GM12878 (cell line): Measurements from ENCODE around the gene CEP78. TPM values are rescaled to one million over a fixed set of nuclear protein-coding genes. Genes with fewer than 3 reads are reported as not detected.

Experiments
- ATAC-seq: fragments of 200-7000 bp; cut with Tn5 transposase; 3 replicates; pipeline ENCODE4 v1.9.1; 2020; ENCODE audit warnings: mild to moderate bottlenecking, moderate library complexity
- BruUV-seq: library from RNA; stranded (reverse); fragments of 400-500 nt; replicated peaks from 2 replicates; lab custom pipeline; 2021; lab: Mats Ljungman, UMichigan
- CTCF ChIA-PET: fragments of 300-600 bp; sonication (Branson Sonifier 250); formaldehyde crosslinking; extraction: SDS; loops from one replicate; lab custom pipeline; 2021; ENCODE audit warnings: inconsistent platforms; lab: Yijun Ruan, JAX
- POLR2A ChIA-PET: fragments of 350-600 bp; formaldehyde crosslinking; extraction: SDS; loops from one replicate; lab custom pipeline; 2021; ENCODE audit warnings: inconsistent platforms; lab: Charles Lee
- RAD21 ChIA-PET: fragments of 300-600 bp; sonication (Branson Sonifier 250); formaldehyde crosslinking; loops from one replicate; lab custom pipeline; 2023; ENCODE audit warnings: antibody characterized with exemption; ENCODE audit not compliant: unreplicated experiment; lab: Charles Lee
- SMC1A ChIA-PET: fragments of 300-600 bp; sonication (Branson Sonifier 250); formaldehyde crosslinking; loops from one replicate; lab custom pipeline; 2023; ENCODE audit not compliant: unreplicated experiment, uncharacterized antibody; lab: Charles Lee
- DNase-seq: peaks from one replicate; pipeline ENCODE4 v3.0.0-alpha.2; 2011; ENCODE audit warnings: low read depth, low spot score
- FAIRE-seq: peaks from 3 replicates; lab custom pipeline; 2011; peaks lifted over from hg19 to GRCh38; lab: Jason Lieb, UNC
- H2AFZ ChIP-seq: 2 replicates; pipeline ENCODE4 v1.6.0; 2011; ENCODE audit warnings: low read depth, low read length, control low read depth; ENCODE audit not compliant: control insufficient read depth
- H3K27ac ChIP-seq: 2 replicates; pipeline ENCODE4 v1.5.1; 2011; ENCODE audit warnings: control low read depth; ENCODE audit not compliant: control insufficient read depth, insufficient read depth
- H3K27me3 ChIP-seq, 2 experiments: replicated peaks in 1 of 2; 2 replicates each; pipeline versions ENCODE4 v1.6.0 to v1.6.1; 2011; ENCODE audit warnings: low read length in 1 of 2; ENCODE audit not compliant: control insufficient read depth in 2 of 2, insufficient read depth in 2 of 2
- H3K36me3 ChIP-seq, 2 experiments: 2 replicates each; pipeline ENCODE4 v1.5.1; 2011; ENCODE audit warnings: low read length in 1 of 2; ENCODE audit not compliant: control insufficient read depth in 2 of 2, insufficient read depth in 2 of 2
- H3K4me1 ChIP-seq: 2 replicates; pipeline ENCODE4 v1.6.1; 2011; ENCODE audit warnings: mild to moderate bottlenecking, low read length, moderate library complexity, mixed read lengths; ENCODE audit not compliant: control insufficient read depth, insufficient read depth
- H3K4me2 ChIP-seq: 2 replicates; pipeline ENCODE4 v1.6.0; 2011; ENCODE audit warnings: control low read depth; ENCODE audit not compliant: control insufficient read depth, insufficient read depth
- H3K4me3 ChIP-seq: fragments of 200-600 bp; sonication (generic); 2 replicates; pipeline ENCODE4 v1.5.1; 2016
- H3K79me2 ChIP-seq: 2 replicates; pipeline ENCODE4 v1.6.0; 2011; ENCODE audit warnings: low read length; ENCODE audit not compliant: control insufficient read depth, insufficient read depth
- H3K9ac ChIP-seq: 2 replicates; pipeline ENCODE4 v1.8.0; 2011; ENCODE audit warnings: low read length, control low read depth, mixed read lengths; ENCODE audit not compliant: control insufficient read depth, insufficient read depth
- H3K9me3 ChIP-seq: replicated peaks from 3 replicates; pipeline ENCODE4 v1.5.1; 2011; ENCODE audit warnings: mild to moderate bottlenecking, low read length; ENCODE audit not compliant: control insufficient read depth, insufficient read depth
- H4K20me1 ChIP-seq: 2 replicates; pipeline ENCODE4 v1.6.0; 2011; ENCODE audit not compliant: control insufficient read depth, insufficient read depth
- BCL11A ChIP-seq: IDR thresholded peaks from 2 replicates; pipeline ENCODE4 v1.6.1; 2011; ENCODE audit warnings: low read depth, low read length
- ETV6 ChIP-seq, 2 experiments: fragments of 450-650 bp in 1 of 2; IDR thresholded peaks in 1 of 2; conservative IDR thresholded peaks in 1 of 2; 2 replicates each; pipeline ENCODE4 v1.6.1; 2014; ENCODE audit warnings: antibody characterized with exemption in 1 of 2, borderline replicate concordance in 1 of 2, low read depth in 1 of 2, mild to moderate bottlenecking in 1 of 2, moderate library complexity in 1 of 2
- EZH2 ChIP-seq: IDR thresholded peaks from 2 replicates; pipeline ENCODE4 v1.6.1; 2012; ENCODE audit warnings: low read depth, mild to moderate bottlenecking, control low read depth, inconsistent platforms, low read length, borderline replicate concordance; ENCODE audit not compliant: control insufficient read depth
- HCFC1 ChIP-seq: fragments of 150-350 bp; IDR thresholded peaks from 2 replicates; pipeline ENCODE4 v1.6.1; 2014; ENCODE audit warnings: low read length
- JUND ChIP-seq: IDR thresholded peaks from 2 replicates; pipeline ENCODE4 v1.6.1; 2012; ENCODE audit warnings: low read depth, mild to moderate bottlenecking, low read length, improper control_type of control experiment, moderate library complexity
- MTA2 ChIP-seq: fragments of 450-650 bp; IDR thresholded peaks from 2 replicates; pipeline ENCODE4 v1.6.1; 2016; ENCODE audit warnings: low read depth, mild to moderate bottlenecking, moderate library complexity
- POLR2A ChIP-seq: IDR thresholded peaks from 2 replicates; pipeline ENCODE4 v1.6.1; 2011; ENCODE audit warnings: low read depth, mild to moderate bottlenecking, low read length
- RCOR1 ChIP-seq: conservative IDR thresholded peaks from 2 replicates; pipeline ENCODE4 v1.6.1; 2012; ENCODE audit warnings: low read depth, low read length, improper control_type of control experiment
- SMAD5 ChIP-seq: IDR thresholded peaks from 2 replicates; pipeline ENCODE4 v1.6.1; 2016; ENCODE audit warnings: antibody characterized with exemption, low read depth
- SREBF1 ChIP-seq: IDR thresholded peaks from 2 replicates; pipeline ENCODE4 v1.6.1; 2012; ENCODE audit warnings: mild to moderate bottlenecking, low read length
- SUPT20H ChIP-seq: IDR thresholded peaks from 2 replicates; pipeline ENCODE4 v1.6.1; 2011; ENCODE audit warnings: low read depth, mild to moderate bottlenecking, low read length, moderate library complexity, borderline replicate concordance; ENCODE audit not compliant: control insufficient read depth
- TCF7 ChIP-seq: IDR thresholded peaks from 2 replicates; pipeline ENCODE4 v1.6.1; 2014; ENCODE audit warnings: antibody characterized with exemption, borderline replicate concordance
- WGBS: methylation state at CpG from one replicate; pipeline ENCODE4 v1.1.6; 2016; ENCODE audit warnings: low lambda C conversion rate; ENCODE audit not compliant: insufficient replicate concordance, insufficient coverage; ENCODE audit errors: missing lambda C conversion rate; 5-methylcytosine and 5-hydroxymethylcytosine counted together
- in situ Hi-C: fragments of 300-500 bp; cut with MboI; formaldehyde crosslinking; loops from 9 replicates; pipeline ENCODE4 v1.14.3; 2018; ENCODE audit warnings: mixed read lengths
- intact Hi-C: fragments of 100-400 bp; cut with micrococcal nuclease; formaldehyde crosslinking; loops from one replicate; pipeline ENCODE4 v1.14.2; 2022; ENCODE audit not compliant: unreplicated experiment
- polyA plus RNA-seq, 11 experiments: library from polyadenylated mRNA; depleted of rRNA in 4 of 11; unstranded in 6 of 11; stranded (reverse) in 5 of 11; fragments of >200 nt; fragmentation: Nextera tagmentation in 4 of 11; fragmentation: Illumina TruSeq in 1 of 11; extraction: Ambion mirVana in 4 of 11; extraction: Trizol in 1 of 11; gene quantifications; 1 replicate in 1 of 11; 2 replicates in 10 of 11; pipeline versions ENCODE4 v1.2.1 to v1.2.3, GENCODE V29; 2011 to 2016; ENCODE audit warnings: inconsistent platforms in 2 of 11, missing spikeins in 2 of 11, low read depth in 1 of 11
- total RNA-seq, 4 experiments: library from RNA; depleted of rRNA in 3 of 4; stranded (reverse); fragments of >200 nt in 3 of 4; fragmentation: Illumina TruSeq in 1 of 4; extraction: Trizol in 1 of 4; gene quantifications; 2 replicates each; pipeline versions ENCODE4 v1.2.1 to v1.2.3, GENCODE V29; 2013 to 2021
- TF ChIP-seq, protein P1 (sequence below): fragments of 450-650 bp; IDR thresholded peaks from 2 replicates; pipeline ENCODE4 v1.6.1; 2017; ENCODE audit warnings: antibody characterized with exemption, mild to moderate bottlenecking, moderate library complexity
- TF ChIP-seq, protein P2 (sequence below), 3 experiments: IDR thresholded peaks in 2 of 3; conservative IDR thresholded peaks in 1 of 3; 2 replicates each; pipeline ENCODE4 v1.5.1; 2011; ENCODE audit warnings: low read depth in 3 of 3, low read length in 3 of 3, mild to moderate bottlenecking in 3 of 3, control low read depth in 2 of 3, moderate library complexity in 2 of 3, inconsistent platforms in 1 of 3, mixed read lengths in 1 of 3; ENCODE audit not compliant: control insufficient read depth in 2 of 3, insufficient read depth in 1 of 3; ENCODE audit errors: extremely low read depth in 1 of 3

CEP78 gene
- total and polyA plus RNA-seq, 10 of the 15 experiments (the other 5 are each of a cell fraction or from before 2014, with no cell fraction given) = 4.1 to 44.9 (median 27.9) TPM

GRCh38 chr9:78273761-78274160, 37.9 kb downstream of the CEP78 start:
- no peaks in the 10 kb centered on the region for H3K27me3 ChIP-seq
- H3K79me2 ChIP-seq = no peaks in the 10 kb centered on the region
- FAIRE-seq (no peak), DNase-seq (no peak), ATAC-seq (no peak)
- H3K27ac ChIP-seq = no peak overlapping the region
- no peak overlapping the region for H2AFZ ChIP-seq
- no peak overlapping the region for H3K4me3 ChIP-seq
- no peak overlapping the region for H3K9ac ChIP-seq
- SMC1A ChIA-PET = interaction anchor here (0.6 kb wide), 1 partner anchor 1326 kb away, joined by 3 read pairs; no protein-coding TSS in a partner anchor
- WGBS = 94% methylated on average over 3 of the region's 3 CpGs
- BruUV-seq = no TSS peak
- RAD21 ChIA-PET = no interaction called here
- no peaks in the 10 kb centered on the region; a peak in 2 of 4 replicates for H3K36me3 ChIP-seq
- CTCF ChIA-PET = interaction anchor here (1.0 to 3.3 kb wide), 2 partner anchors 12 to 96 kb away, joined by 4 to 17 read pairs; no protein-coding TSS in a partner anchor
- intact Hi-C loops = no loop called here
- H3K4me1 ChIP-seq = no peaks in the 10 kb centered on the region
- no peaks in the 10 kb centered on the region for H4K20me1 ChIP-seq
- POLR2A ChIA-PET = no interaction called here
- TF ChIP-seq EZH2 (no peak), HCFC1 (no peak), SREBF1 (no peak), ETV6 (conservative IDR thresholded peaks at IDR 0.05 in 1 of 2, IDR thresholded peaks at IDR 0.05 in 1 of 2; ENCODE audit: borderline replicate concordance in 1 of 2, low read depth in 1 of 2) (no peak), MTA2 (no peak), BCL11A (no peak), RCOR1 (no peak), JUND (no peak), POLR2A (no peak), SMAD5 (no peak), SUPT20H (no peak), TCF7 (no peak)
- TF ChIP-seq, protein P1, sequence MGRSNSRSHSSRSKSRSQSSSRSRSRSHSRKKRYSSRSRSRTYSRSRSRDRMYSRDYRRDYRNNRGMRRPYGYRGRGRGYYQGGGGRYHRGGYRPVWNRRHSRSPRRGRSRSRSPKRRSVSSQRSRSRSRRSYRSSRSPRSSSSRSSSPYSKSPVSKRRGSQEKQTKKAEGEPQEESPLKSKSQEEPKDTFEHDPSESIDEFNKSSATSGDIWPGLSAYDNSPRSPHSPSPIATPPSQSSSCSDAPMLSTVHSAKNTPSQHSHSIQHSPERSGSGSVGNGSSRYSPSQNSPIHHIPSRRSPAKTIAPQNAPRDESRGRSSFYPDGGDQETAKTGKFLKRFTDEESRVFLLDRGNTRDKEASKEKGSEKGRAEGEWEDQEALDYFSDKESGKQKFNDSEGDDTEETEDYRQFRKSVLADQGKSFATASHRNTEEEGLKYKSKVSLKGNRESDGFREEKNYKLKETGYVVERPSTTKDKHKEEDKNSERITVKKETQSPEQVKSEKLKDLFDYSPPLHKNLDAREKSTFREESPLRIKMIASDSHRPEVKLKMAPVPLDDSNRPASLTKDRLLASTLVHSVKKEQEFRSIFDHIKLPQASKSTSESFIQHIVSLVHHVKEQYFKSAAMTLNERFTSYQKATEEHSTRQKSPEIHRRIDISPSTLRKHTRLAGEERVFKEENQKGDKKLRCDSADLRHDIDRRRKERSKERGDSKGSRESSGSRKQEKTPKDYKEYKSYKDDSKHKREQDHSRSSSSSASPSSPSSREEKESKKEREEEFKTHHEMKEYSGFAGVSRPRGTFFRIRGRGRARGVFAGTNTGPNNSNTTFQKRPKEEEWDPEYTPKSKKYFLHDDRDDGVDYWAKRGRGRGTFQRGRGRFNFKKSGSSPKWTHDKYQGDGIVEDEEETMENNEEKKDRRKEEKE = no peak
- TF ChIP-seq, protein P2, sequence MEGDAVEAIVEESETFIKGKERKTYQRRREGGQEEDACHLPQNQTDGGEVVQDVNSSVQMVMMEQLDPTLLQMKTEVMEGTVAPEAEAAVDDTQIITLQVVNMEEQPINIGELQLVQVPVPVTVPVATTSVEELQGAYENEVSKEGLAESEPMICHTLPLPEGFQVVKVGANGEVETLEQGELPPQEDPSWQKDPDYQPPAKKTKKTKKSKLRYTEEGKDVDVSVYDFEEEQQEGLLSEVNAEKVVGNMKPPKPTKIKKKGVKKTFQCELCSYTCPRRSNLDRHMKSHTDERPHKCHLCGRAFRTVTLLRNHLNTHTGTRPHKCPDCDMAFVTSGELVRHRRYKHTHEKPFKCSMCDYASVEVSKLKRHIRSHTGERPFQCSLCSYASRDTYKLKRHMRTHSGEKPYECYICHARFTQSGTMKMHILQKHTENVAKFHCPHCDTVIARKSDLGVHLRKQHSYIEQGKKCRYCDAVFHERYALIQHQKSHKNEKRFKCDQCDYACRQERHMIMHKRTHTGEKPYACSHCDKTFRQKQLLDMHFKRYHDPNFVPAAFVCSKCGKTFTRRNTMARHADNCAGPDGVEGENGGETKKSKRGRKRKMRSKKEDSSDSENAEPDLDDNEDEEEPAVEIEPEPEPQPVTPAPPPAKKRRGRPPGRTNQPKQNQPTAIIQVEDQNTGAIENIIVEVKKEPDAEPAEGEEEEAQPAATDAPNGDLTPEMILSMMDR (IDR thresholded peaks at IDR 0.05 in 2 of 3, conservative IDR thresholded peaks at IDR 0.05 in 1 of 3; ENCODE audit: control insufficient read depth in 2 of 3, extremely low read depth in 1 of 3, insufficient read depth in 1 of 3, low read depth in 3 of 3, low read length in 3 of 3) = no peak
- H3K4me2 ChIP-seq = no peak overlapping the region
- in situ Hi-C loops = no loop called here
- no peaks in the 10 kb centered on the region for H3K9me3 ChIP-seq
